NCI-H1092 (cell line): ENCODE data around the gene ABCB10.
"Not testable (repeated sequence)": the region's sequence is repeated elsewhere in the genome, so short reads cannot be mapped to it uniquely, and the experiment has no call there.

Experiments used
- DNase-seq: peaks from one replicate; lab custom pipeline; 2025; lab: John Stamatoyannopoulos, UW

ABCB10 gene

GRCh38 chr1:229572286-229572685 lies 13.8 kb upstream of the ABCB10 start:
- no peak for DNase-seq

- DNase-seq = no peak
Observed at GRCh38 chr1:229570891-229571516, 12.5 kb upstream of the ABCB10 start.

GRCh38 chr1:229570305-229570704 lies 11.8 kb upstream of the ABCB10 start:
- no peak for DNase-seq

GRCh38 chr1:229567109-229567868 lies 8.8 kb upstream of the ABCB10 start:
- no peak for DNase-seq

GRCh38 chr1:229563701-229564100 lies 5.2 kb upstream of the ABCB10 start:
- DNase-seq = no peak

- no peak for DNase-seq
Observed at GRCh38 chr1:229563241-229563640, 4.7 kb upstream of the ABCB10 start.

- DNase-seq = no peak
Observed at GRCh38 chr1:229562686-229563085, 4.2 kb upstream of the ABCB10 start.

- DNase-seq = no peak
Observed at GRCh38 chr1:229561141-229561540, 2.6 kb upstream of the ABCB10 start.

GRCh38 chr1:229560124-229560523 lies 1.6 kb upstream of the ABCB10 start:
- not testable (repeated sequence) for DNase-seq

- DNase-seq = not testable (repeated sequence)
Observed at GRCh38 chr1:229559336-229559801, 862 bp upstream of the ABCB10 start.

- DNase-seq = no peak
Observed at GRCh38 chr1:229557913-229558414, 543 bp downstream of the ABCB10 start.

- DNase-seq = no peak
Observed at GRCh38 chr1:229557200-229557850, 1.2 kb downstream of the ABCB10 start.

- DNase-seq = no peak
Observed at GRCh38 chr1:229554886-229555621, 3.5 kb downstream of the ABCB10 start.

- DNase-seq = no peak
Observed at GRCh38 chr1:229553621-229554130, 4.8 kb downstream of the ABCB10 start.

- no peak for DNase-seq
Observed at GRCh38 chr1:229552732-229553131, 5.8 kb downstream of the ABCB10 start.

GRCh38 chr1:229550812-229551567 lies 7.5 kb downstream of the ABCB10 start:
- DNase-seq = no peak

- no peak for DNase-seq
Observed at GRCh38 chr1:229547542-229547941, 11.0 kb downstream of the ABCB10 start.

GRCh38 chr1:229544587-229544986 lies 13.9 kb downstream of the ABCB10 start:
- no peak for DNase-seq

- DNase-seq = no peak
Observed at GRCh38 chr1:229539863-229540506, 18.5 kb downstream of the ABCB10 start.

- DNase-seq = no peak
Observed at GRCh38 chr1:229538945-229539344, 19.6 kb downstream of the ABCB10 start.

- DNase-seq = no peak
Observed at GRCh38 chr1:229537894-229538293, 20.6 kb downstream of the ABCB10 start.
